K562 (cell line): ENCODE results near the gene CHRNB1. TPM values are rescaled to one million over a fixed set of nuclear protein-coding genes. Genes with fewer than 3 reads are reported as not detected.

Experiments
- ARNT ChIP-seq, 2 experiments: fragments of 450-650 bp; IDR thresholded peaks; 2 replicates each; pipeline ENCODE4 v1.6.1; 2016; ENCODE audit warnings: mild to moderate bottlenecking in 1 of 2
- BRF2 ChIP-seq: IDR thresholded peaks from 3 replicates; pipeline ENCODE4 v1.6.1; 2011; ENCODE audit warnings: borderline replicate concordance, mild to moderate bottlenecking; ENCODE audit not compliant: insufficient read length, insufficient read depth
- CHCHD3 ChIP-seq: fragments of 250-450 bp; sonication (Bioruptor Pico); IDR thresholded peaks from 2 replicates; pipeline ENCODE4 v2.1.2; 2022; ENCODE audit warnings: mild to moderate bottlenecking
- CREB3L1 ChIP-seq: fragments of 450-650 bp; IDR thresholded peaks from 2 replicates; pipeline ENCODE4 v1.6.1; 2014; ENCODE audit warnings: low read depth, mild to moderate bottlenecking, moderate library complexity, borderline replicate concordance
- ESRRB ChIP-seq: fragments of 250-450 bp; sonication (Bioruptor Pico); IDR thresholded peaks from 2 replicates; pipeline ENCODE4 v1.5.0; 2020; ENCODE audit warnings: mild to moderate bottlenecking, moderate library complexity, borderline replicate concordance
- ETV1 ChIP-seq: fragments of 450-650 bp; conservative IDR thresholded peaks from 2 replicates; pipeline ENCODE4 v1.6.1; 2016; ENCODE audit warnings: missing genetic modification characterization, control low read depth, low read depth, missing compliant biosample characterization
- JUND ChIP-seq, 2 experiments: IDR thresholded peaks; 2 replicates in 1 of 2; 3 replicates in 1 of 2; pipeline ENCODE4 v1.6.1; 2011; ENCODE audit warnings: borderline replicate concordance in 2 of 2, low read depth in 2 of 2, low read length in 2 of 2, improper control_type of control experiment in 1 of 2, missing biosample characterization in 1 of 2, missing genetic modification characterization in 1 of 2, missing genetic modification reagents in 1 of 2
- LARP7 ChIP-seq: fragments of 450-650 bp; IDR thresholded peaks from 2 replicates; pipeline ENCODE4 v1.6.1; 2016
- MAFG ChIP-seq: fragments of 450-650 bp; conservative IDR thresholded peaks from 2 replicates; pipeline ENCODE4 v1.6.1; 2016; ENCODE audit warnings: missing genetic modification characterization, missing compliant biosample characterization
- MAFK ChIP-seq: IDR thresholded peaks from 2 replicates; pipeline ENCODE4 v1.6.1; 2011; ENCODE audit warnings: low read length, improper control_type of control experiment
- NFIC ChIP-seq: fragments of 450-650 bp; IDR thresholded peaks from 2 replicates; pipeline ENCODE4 v1.6.1; 2017; ENCODE audit warnings: mild to moderate bottlenecking, inconsistent platforms
- PBX2 ChIP-seq, 2 experiments: IDR thresholded peaks in 1 of 2; conservative IDR thresholded peaks in 1 of 2; 2 replicates each; pipeline ENCODE4 v1.6.1; 2016; ENCODE audit warnings: low read depth in 2 of 2, mild to moderate bottlenecking in 1 of 2, missing compliant biosample characterization in 1 of 2, missing genetic modification characterization in 1 of 2, moderate library complexity in 1 of 2
- RFX7 ChIP-seq: fragments of 250-450 bp; sonication (Bioruptor Pico); IDR thresholded peaks from 2 replicates; pipeline ENCODE4 v1.5.1; 2021; ENCODE audit warnings: mild to moderate bottlenecking
- SPI1 ChIP-seq: IDR thresholded peaks from 2 replicates; pipeline ENCODE4 v1.6.1; 2011; ENCODE audit warnings: low read depth, low read length, control low read depth, borderline replicate concordance
- SREBF1 ChIP-seq: fragments of 150-350 bp; IDR thresholded peaks from 2 replicates; pipeline ENCODE4 v1.6.1; 2014; ENCODE audit warnings: antibody characterized with exemption, low read depth, low read length, borderline replicate concordance
- VEZF1 ChIP-seq: fragments of 200-800 bp; sonication (Bioruptor generic); IDR thresholded peaks from 2 replicates; pipeline ENCODE4 v1.6.1; 2017; ENCODE audit warnings: missing genetic modification characterization, missing compliant biosample characterization
- ZFPM2 ChIP-seq: fragments of 250-450 bp; sonication (Bioruptor Pico); IDR thresholded peaks from 2 replicates; pipeline ENCODE4 v1.5.1; 2022; ENCODE audit warnings: mild to moderate bottlenecking
- ZKSCAN3 ChIP-seq: fragments of 250-450 bp; sonication (Bioruptor Pico); IDR thresholded peaks from 2 replicates; pipeline ENCODE4 v1.4.0; 2020
- ZNF41 ChIP-seq: fragments of 250-450 bp; sonication (Bioruptor Pico); conservative IDR thresholded peaks from 2 replicates; pipeline ENCODE4 v1.4.0; 2020; ENCODE audit warnings: mild to moderate bottlenecking
- ZNF740 ChIP-seq, 3 experiments: fragments of 200-800 bp in 1 of 3; sonication (Bioruptor generic) in 1 of 3; sonication (generic) in 1 of 3; formaldehyde crosslinking in 1 of 3; IDR thresholded peaks; 2 replicates each; pipeline versions ENCODE4 v1.6.1 to v1.8.0; 2016 to 2022; ENCODE audit warnings: mild to moderate bottlenecking in 2 of 3, missing compliant biosample characterization in 2 of 3, missing genetic modification characterization in 2 of 3, missing genetic modification reagents in 1 of 3
- polyA plus RNA-seq, 8 experiments: library from polyadenylated mRNA; depleted of rRNA in 4 of 8; stranded (reverse) in 5 of 8; unstranded in 3 of 8; fragments of >200 nt; fragmentation: Nextera tagmentation in 2 of 8; fragmentation: Illumina TruSeq in 1 of 8; extraction: Ambion mirVana in 2 of 8; extraction: Trizol in 1 of 8; gene quantifications; 2 replicates each; pipeline versions ENCODE4 v1.2.1 to v1.2.3, GENCODE V29; 2011 to 2014; ENCODE audit warnings: inconsistent platforms in 1 of 8, missing spikeins in 1 of 8
- total RNA-seq, 7 experiments: library from RNA; depleted of rRNA in 6 of 7; stranded (reverse); fragments of >200 nt in 6 of 7; fragmentation: Illumina TruSeq in 2 of 7; extraction: Trizol in 2 of 7; gene quantifications; 2 replicates each; pipeline versions ENCODE4 v1.2.1 to v1.2.3, GENCODE V29; 2011 to 2021; ENCODE audit warnings: low replicate concordance in 1 of 7

CHRNB1 gene
- total and polyA plus RNA-seq, 9 of the 15 experiments (the other 6 are each of a cell fraction or from before 2014, with no cell fraction given), result 4.7 to 12.3 (median 6.8) TPM

GRCh38 chr17:7440834-7441195 is 4.0 kb upstream of the CHRNB1 start (continued):
- TF ChIP-seq BRF2 (no peak), VEZF1 (CRISPR knock-in tag) (peak; percentile 27; the same call in 1 of the 2 replicates), CHCHD3 (no peak), ZNF740 (CRISPR knock-in tag; IDR thresholded peaks at IDR 0.05) (0 out of 2 replicates have a peak, but pooled peaks have one; percentile 39), ZNF740 (tag; IDR thresholded peaks at IDR 0.05) (no peak), SREBF1 (no peak), ZFPM2 (CRISPR knock-in tag) (no peak), PBX2 (CRISPR knock-in tag; IDR thresholded peaks at IDR 0.05; ENCODE audit: low read depth) (no peak), PBX2 (tag; conservative IDR thresholded peaks at IDR 0.05; ENCODE audit: low read depth) (peak; percentile 72), LARP7 (no peak), ETV1 (tag) (no peak), RFX7 (CRISPR knock-in tag) (no peak), NFIC (peak; percentile 6; the same call in 1 of the 2 replicates), JUND (IDR thresholded peaks at IDR 0.05; ENCODE audit: borderline replicate concordance, low read depth, low read length) (0 out of 2 replicates have a peak, but pooled peaks have one; percentile 12), JUND (tag; IDR thresholded peaks at IDR 0.05; ENCODE audit: borderline replicate concordance, low read depth, low read length) (no peak), MAFK (peak; percentile 80), ZKSCAN3 (CRISPR knock-in tag) (no peak), CREB3L1 (peak; percentile 68; the same call in 1 of the 2 replicates), ZNF41 (CRISPR knock-in tag) (no peak), ESRRB (CRISPR knock-in tag) (no peak), SPI1 (no peak), MAFG (tag) (peak; percentile 87), ARNT (IDR thresholded peaks at IDR 0.05) (no peak)
